ENCODE results near the gene SKAP2.

DNA sequence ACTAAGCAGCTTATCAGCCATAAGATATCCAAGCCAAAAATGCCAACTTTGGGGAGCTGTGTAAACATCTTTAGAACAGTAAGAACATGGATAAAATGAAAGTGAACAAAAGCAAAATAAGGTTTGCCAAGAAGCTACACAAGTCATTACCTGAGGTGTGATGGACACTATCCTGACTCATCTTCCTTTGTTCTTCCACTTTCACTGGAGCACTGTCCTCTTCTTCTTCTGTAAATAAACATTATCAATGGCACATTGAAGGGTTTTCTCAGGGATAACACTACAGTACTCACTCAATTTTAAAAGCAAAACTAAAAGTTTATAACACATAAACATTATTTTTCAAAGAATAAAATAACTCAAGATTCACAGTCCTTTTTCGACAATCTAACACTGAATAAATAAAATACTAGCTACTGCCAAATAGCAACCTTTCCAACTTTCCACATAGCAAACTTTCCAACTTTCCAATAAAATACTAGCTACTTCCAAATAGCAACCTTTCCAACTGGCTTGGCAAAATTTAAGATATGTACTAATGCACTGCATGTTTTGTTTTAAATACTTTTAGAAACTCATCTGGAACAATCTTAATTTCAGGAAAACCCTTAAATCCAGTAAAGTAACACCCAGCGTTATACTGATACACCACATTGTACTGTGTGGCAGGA is 174.1 kb downstream of the SKAP2 start:
- TF ChIP-seq CTCF (conservative IDR thresholded peaks at IDR 0.05; ENCODE audit: low read depth in 2 of 2) (no peak), NANOG (IDR thresholded peaks at IDR 0.05; ENCODE audit: borderline replicate concordance) (no peak)

All from GM23338 (cell line).